K562 (cell line): Measurements from ENCODE around the gene FMO2. TPM values are rescaled to one million over a fixed set of nuclear protein-coding genes. Genes with fewer than 3 reads are reported as not detected.

Source experiments
- ATAC-seq: fragments of 200-7000 bp; cut with Tn5 transposase; 3 replicates; pipeline ENCODE4 v1.9.1; 2020; ENCODE audit warnings: moderate library complexity
- BruUV-seq: library from RNA; stranded (reverse); fragments of 400-500 nt; replicated peaks from 2 replicates; lab custom pipeline; 2021; lab: Mats Ljungman, UMichigan
- CTCF ChIA-PET: fragments of 300-600 bp; formaldehyde crosslinking; extraction: SDS; loops from one replicate; lab custom pipeline; 2021; ENCODE audit warnings: low intra/inter-chr PET ratio; lab: Yijun Ruan, JAX
- POLR2A ChIA-PET: fragments of 300-600, 350-650 bp; sonication (Branson Sonifier 250); formaldehyde crosslinking; extraction: SDS; loops from one replicate; lab custom pipeline; 2021; ENCODE audit warnings: antibody characterized with exemption, inconsistent platforms; lab: Yijun Ruan, JAX
- DNase-seq, 4 experiments: peaks; one replicate each; pipeline versions ENCODE4 v3.0.0 to v3.0.0-alpha.2; 2011 to 2018; ENCODE audit warnings: low spot score in 3 of 4, mixed read lengths in 3 of 4; ENCODE audit errors: extremely low read depth in 1 of 4
- FAIRE-seq: peaks from 2 replicates; lab custom pipeline; 2011; peaks lifted over from hg19 to GRCh38; lab: Jason Lieb, UNC
- H2AFZ ChIP-seq: 2 replicates; pipeline ENCODE4 v1.6.0; 2011; ENCODE audit warnings: low read depth, low read length, control low read depth, inconsistent platforms
- H3K27ac ChIP-seq: fragments of 200-600 bp; 3 replicates; pipeline ENCODE4 v1.8.0; 2011; ENCODE audit warnings: low read depth, mild to moderate bottlenecking, control low read depth, inconsistent platforms, low read length, moderate library complexity, mixed read lengths; ENCODE audit errors: extremely low read depth
- H3K27me3 ChIP-seq, 2 experiments: fragments of 300-600 bp in 1 of 2; 2 replicates in 1 of 2; 3 replicates in 1 of 2; pipeline versions ENCODE4 v1.6.0 to v1.8.0; 2011; ENCODE audit warnings: inconsistent platforms in 2 of 2, low read length in 2 of 2, mild to moderate bottlenecking in 1 of 2, mixed read lengths in 1 of 2, moderate library complexity in 1 of 2; ENCODE audit not compliant: control insufficient read depth in 2 of 2, insufficient read depth in 2 of 2
- H3K36me3 ChIP-seq: fragments of 300-600 bp; 3 replicates; pipeline ENCODE4 v1.8.0; 2011; ENCODE audit warnings: mild to moderate bottlenecking, low read length, inconsistent platforms; ENCODE audit not compliant: control insufficient read depth, insufficient read depth
- H3K4me1 ChIP-seq, 2 experiments: fragments of 200-600 bp in 1 of 2; replicated peaks in 1 of 2; 2 replicates in 1 of 2; 3 replicates in 1 of 2; pipeline versions ENCODE4 v1.5.1 to v1.8.0; 2011; ENCODE audit warnings: inconsistent platforms in 2 of 2, low read length in 2 of 2, mild to moderate bottlenecking in 1 of 2, mixed read lengths in 1 of 2, moderate library complexity in 1 of 2; ENCODE audit not compliant: control insufficient read depth in 2 of 2, insufficient read depth in 2 of 2
- H3K4me2 ChIP-seq: 2 replicates; pipeline ENCODE4 v1.6.1; 2011; ENCODE audit warnings: low read length, control low read depth, inconsistent platforms, mixed read lengths; ENCODE audit not compliant: insufficient read depth
- H3K4me3 ChIP-seq: fragments of 200-600 bp; sonication (generic), shearing (Covaris generic); 2 replicates; pipeline ENCODE4 v1.5.1; 2016; ENCODE audit warnings: control low read depth, inconsistent platforms
- H3K79me2 ChIP-seq: fragments of 200-600 bp; 3 replicates; pipeline ENCODE4 v1.8.0; 2011; ENCODE audit warnings: low read length, inconsistent platforms; ENCODE audit not compliant: control insufficient read depth, insufficient read depth
- H3K9ac ChIP-seq, 2 experiments: 2 replicates each; pipeline versions ENCODE4 v1.6.0 to v1.6.1; 2011; ENCODE audit warnings: low read depth in 2 of 2, low read length in 2 of 2, control low read depth in 1 of 2, inconsistent platforms in 1 of 2, mild to moderate bottlenecking in 1 of 2, mixed read lengths in 1 of 2; ENCODE audit not compliant: insufficient read depth in 1 of 2
- H3K9me1 ChIP-seq: one replicate; pipeline ENCODE4 v1.6.0; 2011; ENCODE audit warnings: inconsistent platforms, mild to moderate bottlenecking, low read length, moderate library complexity; ENCODE audit not compliant: control insufficient read depth, insufficient read depth
- H3K9me3 ChIP-seq: replicated peaks from 2 replicates; pipeline ENCODE4 v1.5.1; 2011; ENCODE audit warnings: low read depth, low read length, inconsistent platforms; ENCODE audit not compliant: control insufficient read depth, insufficient read depth
- H4K20me1 ChIP-seq: replicated peaks from 2 replicates; pipeline ENCODE4 v1.6.1; 2011; ENCODE audit warnings: low read length, inconsistent platforms, mixed read lengths; ENCODE audit not compliant: control insufficient read depth, insufficient read depth
- ARHGAP35 ChIP-seq: fragments of 450-650 bp; IDR thresholded peaks from 2 replicates; pipeline ENCODE4 v1.6.1; 2018; ENCODE audit not compliant: partially characterized antibody
- CHD4 ChIP-seq: fragments of 200-600 bp; sonication (generic); IDR thresholded peaks from 3 replicates; pipeline ENCODE4 v1.6.1; 2012; ENCODE audit warnings: low read depth, mild to moderate bottlenecking, mixed read lengths, low read length, inconsistent platforms; ENCODE audit not compliant: insufficient read depth, insufficient replicate concordance, poor library complexity, severe bottlenecking
- KAT2B ChIP-seq: IDR thresholded peaks from one replicate; pipeline ENCODE4 v1.6.1; 2012; ENCODE audit warnings: low read depth, mild to moderate bottlenecking, control low read depth, inconsistent platforms, low read length, moderate library complexity
- ZBTB33 ChIP-seq: sonication (generic); formaldehyde crosslinking; IDR thresholded peaks from 2 replicates; pipeline ENCODE4 v1.8.1; 2023; ENCODE audit warnings: mild to moderate bottlenecking, missing genetic modification reagents
- WGBS: fragments of 100-300 bp; shearing (Covaris generic); methylation state at CpG from one replicate; pipeline ENCODE4 v1.1.6; 2016; ENCODE audit warnings: low coverage, mixed read lengths; ENCODE audit not compliant: insufficient coverage; ENCODE audit errors: missing lambda C conversion rate; 5-methylcytosine and 5-hydroxymethylcytosine counted together
- in situ Hi-C: fragments of 300-500 bp; cut with MboI; formaldehyde crosslinking; loops from 4 replicates; pipeline ENCODE4 v1.15.0; 2018; ENCODE audit warnings: inconsistent platforms, mixed read lengths
- intact Hi-C: fragments of 100-400 bp; cut with micrococcal nuclease; formaldehyde crosslinking; loops from 2 replicates; pipeline ENCODE4 v1.14.2; 2022
- polyA plus RNA-seq, 8 experiments: library from polyadenylated mRNA; depleted of rRNA in 4 of 8; stranded (reverse) in 5 of 8; unstranded in 3 of 8; fragments of >200 nt; fragmentation: Nextera tagmentation in 2 of 8; fragmentation: Illumina TruSeq in 1 of 8; extraction: Ambion mirVana in 2 of 8; extraction: Trizol in 1 of 8; gene quantifications; 2 replicates each; pipeline versions ENCODE4 v1.2.1 to v1.2.3, GENCODE V29; 2011 to 2014; ENCODE audit warnings: inconsistent platforms in 1 of 8, missing spikeins in 1 of 8
- total RNA-seq, 7 experiments: library from RNA; depleted of rRNA in 6 of 7; stranded (reverse); fragments of >200 nt in 6 of 7; fragmentation: Illumina TruSeq in 2 of 7; extraction: Trizol in 2 of 7; gene quantifications; 2 replicates each; pipeline versions ENCODE4 v1.2.1 to v1.2.3, GENCODE V29; 2011 to 2021; ENCODE audit warnings: low replicate concordance in 1 of 7
- TF ChIP-seq, protein P1 (sequence below): fragments of 250-450 bp; sonication (Bioruptor Pico); IDR thresholded peaks from 2 replicates; pipeline ENCODE4 v1.4.0; 2020; ENCODE audit warnings: mild to moderate bottlenecking
- TF ChIP-seq, protein P2 (sequence below): fragments of 450-650 bp; IDR thresholded peaks from 2 replicates; pipeline ENCODE4 v1.6.1; 2016; ENCODE audit warnings: mild to moderate bottlenecking, moderate library complexity

The FMO2 gene
- total and polyA plus RNA-seq, 9 of the 15 experiments (the other 6 are each of a cell fraction or from before 2014, with no cell fraction given) = not detected

DNA sequence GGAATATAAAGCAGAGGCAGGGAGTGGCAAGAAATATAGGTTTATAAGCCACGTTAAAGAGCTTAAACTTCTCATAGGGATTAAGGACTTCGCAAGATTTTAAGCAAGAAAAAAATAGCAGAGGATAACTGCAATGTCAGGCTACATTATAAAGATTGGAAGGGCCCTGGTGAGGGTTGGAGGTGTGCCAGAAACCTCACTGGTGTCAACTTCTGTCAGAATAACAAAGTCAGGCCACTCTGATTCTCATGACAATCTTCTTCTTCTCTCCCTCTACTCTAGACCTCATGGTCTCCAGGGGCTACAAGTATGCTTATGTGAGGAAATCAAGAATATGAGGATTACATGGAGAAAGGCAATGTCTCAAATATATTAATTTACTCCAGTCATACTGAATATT is 32.6 kb upstream of the FMO2 start:
- 0% methylated on average over 2 of the region's 2 CpGs for WGBS
- Histone ChIP-seq H3K27me3 (no peaks in the 10 kb centered on the region), H3K4me1 (no peaks in the 10 kb centered on the region), H3K4me2 (no peak overlapping the region), H3K9me1 (no peaks in the 10 kb centered on the region), H3K27ac (no peak overlapping the region), H4K20me1 (no peaks in the 10 kb centered on the region), H3K36me3 (no peaks in the 10 kb centered on the region), H3K9ac (no peak overlapping the region), H3K79me2 (no peaks in the 10 kb centered on the region), H3K4me3 (no peak overlapping the region), H2AFZ (no peak overlapping the region), H3K9me3 (no peaks in the 10 kb centered on the region; the same call in 1 of the 2 replicates)
- ChIA-PET CTCF (no interaction called here), POLR2A (no interaction called here)
- BruUV-seq = no TSS peak
- DNase-seq (no peak), ATAC-seq (no peak), FAIRE-seq (no peak)
- in situ Hi-C loops = no loop called here
- intact Hi-C loops = no loop called here
- TF ChIP-seq, protein P1, sequence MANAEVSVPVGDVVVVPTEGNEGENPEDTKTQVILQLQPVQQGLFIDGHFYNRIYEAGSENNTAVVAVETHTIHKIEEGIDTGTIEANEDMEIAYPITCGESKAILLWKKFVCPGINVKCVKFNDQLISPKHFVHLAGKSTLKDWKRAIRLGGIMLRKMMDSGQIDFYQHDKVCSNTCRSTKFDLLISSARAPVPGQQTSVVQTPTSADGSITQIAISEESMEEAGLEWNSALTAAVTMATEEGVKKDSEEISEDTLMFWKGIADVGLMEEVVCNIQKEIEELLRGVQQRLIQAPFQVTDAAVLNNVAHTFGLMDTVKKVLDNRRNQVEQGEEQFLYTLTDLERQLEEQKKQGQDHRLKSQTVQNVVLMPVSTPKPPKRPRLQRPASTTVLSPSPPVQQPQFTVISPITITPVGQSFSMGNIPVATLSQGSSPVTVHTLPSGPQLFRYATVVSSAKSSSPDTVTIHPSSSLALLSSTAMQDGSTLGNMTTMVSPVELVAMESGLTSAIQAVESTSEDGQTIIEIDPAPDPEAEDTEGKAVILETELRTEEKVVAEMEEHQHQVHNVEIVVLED (CRISPR knock-in tag) = no peak
- TF ChIP-seq CHD4 (no peak), ZBTB33 (CRISPR knock-in tag) (no peak), ARHGAP35 (no peak), KAT2B (no peak)
- TF ChIP-seq, protein P2, sequence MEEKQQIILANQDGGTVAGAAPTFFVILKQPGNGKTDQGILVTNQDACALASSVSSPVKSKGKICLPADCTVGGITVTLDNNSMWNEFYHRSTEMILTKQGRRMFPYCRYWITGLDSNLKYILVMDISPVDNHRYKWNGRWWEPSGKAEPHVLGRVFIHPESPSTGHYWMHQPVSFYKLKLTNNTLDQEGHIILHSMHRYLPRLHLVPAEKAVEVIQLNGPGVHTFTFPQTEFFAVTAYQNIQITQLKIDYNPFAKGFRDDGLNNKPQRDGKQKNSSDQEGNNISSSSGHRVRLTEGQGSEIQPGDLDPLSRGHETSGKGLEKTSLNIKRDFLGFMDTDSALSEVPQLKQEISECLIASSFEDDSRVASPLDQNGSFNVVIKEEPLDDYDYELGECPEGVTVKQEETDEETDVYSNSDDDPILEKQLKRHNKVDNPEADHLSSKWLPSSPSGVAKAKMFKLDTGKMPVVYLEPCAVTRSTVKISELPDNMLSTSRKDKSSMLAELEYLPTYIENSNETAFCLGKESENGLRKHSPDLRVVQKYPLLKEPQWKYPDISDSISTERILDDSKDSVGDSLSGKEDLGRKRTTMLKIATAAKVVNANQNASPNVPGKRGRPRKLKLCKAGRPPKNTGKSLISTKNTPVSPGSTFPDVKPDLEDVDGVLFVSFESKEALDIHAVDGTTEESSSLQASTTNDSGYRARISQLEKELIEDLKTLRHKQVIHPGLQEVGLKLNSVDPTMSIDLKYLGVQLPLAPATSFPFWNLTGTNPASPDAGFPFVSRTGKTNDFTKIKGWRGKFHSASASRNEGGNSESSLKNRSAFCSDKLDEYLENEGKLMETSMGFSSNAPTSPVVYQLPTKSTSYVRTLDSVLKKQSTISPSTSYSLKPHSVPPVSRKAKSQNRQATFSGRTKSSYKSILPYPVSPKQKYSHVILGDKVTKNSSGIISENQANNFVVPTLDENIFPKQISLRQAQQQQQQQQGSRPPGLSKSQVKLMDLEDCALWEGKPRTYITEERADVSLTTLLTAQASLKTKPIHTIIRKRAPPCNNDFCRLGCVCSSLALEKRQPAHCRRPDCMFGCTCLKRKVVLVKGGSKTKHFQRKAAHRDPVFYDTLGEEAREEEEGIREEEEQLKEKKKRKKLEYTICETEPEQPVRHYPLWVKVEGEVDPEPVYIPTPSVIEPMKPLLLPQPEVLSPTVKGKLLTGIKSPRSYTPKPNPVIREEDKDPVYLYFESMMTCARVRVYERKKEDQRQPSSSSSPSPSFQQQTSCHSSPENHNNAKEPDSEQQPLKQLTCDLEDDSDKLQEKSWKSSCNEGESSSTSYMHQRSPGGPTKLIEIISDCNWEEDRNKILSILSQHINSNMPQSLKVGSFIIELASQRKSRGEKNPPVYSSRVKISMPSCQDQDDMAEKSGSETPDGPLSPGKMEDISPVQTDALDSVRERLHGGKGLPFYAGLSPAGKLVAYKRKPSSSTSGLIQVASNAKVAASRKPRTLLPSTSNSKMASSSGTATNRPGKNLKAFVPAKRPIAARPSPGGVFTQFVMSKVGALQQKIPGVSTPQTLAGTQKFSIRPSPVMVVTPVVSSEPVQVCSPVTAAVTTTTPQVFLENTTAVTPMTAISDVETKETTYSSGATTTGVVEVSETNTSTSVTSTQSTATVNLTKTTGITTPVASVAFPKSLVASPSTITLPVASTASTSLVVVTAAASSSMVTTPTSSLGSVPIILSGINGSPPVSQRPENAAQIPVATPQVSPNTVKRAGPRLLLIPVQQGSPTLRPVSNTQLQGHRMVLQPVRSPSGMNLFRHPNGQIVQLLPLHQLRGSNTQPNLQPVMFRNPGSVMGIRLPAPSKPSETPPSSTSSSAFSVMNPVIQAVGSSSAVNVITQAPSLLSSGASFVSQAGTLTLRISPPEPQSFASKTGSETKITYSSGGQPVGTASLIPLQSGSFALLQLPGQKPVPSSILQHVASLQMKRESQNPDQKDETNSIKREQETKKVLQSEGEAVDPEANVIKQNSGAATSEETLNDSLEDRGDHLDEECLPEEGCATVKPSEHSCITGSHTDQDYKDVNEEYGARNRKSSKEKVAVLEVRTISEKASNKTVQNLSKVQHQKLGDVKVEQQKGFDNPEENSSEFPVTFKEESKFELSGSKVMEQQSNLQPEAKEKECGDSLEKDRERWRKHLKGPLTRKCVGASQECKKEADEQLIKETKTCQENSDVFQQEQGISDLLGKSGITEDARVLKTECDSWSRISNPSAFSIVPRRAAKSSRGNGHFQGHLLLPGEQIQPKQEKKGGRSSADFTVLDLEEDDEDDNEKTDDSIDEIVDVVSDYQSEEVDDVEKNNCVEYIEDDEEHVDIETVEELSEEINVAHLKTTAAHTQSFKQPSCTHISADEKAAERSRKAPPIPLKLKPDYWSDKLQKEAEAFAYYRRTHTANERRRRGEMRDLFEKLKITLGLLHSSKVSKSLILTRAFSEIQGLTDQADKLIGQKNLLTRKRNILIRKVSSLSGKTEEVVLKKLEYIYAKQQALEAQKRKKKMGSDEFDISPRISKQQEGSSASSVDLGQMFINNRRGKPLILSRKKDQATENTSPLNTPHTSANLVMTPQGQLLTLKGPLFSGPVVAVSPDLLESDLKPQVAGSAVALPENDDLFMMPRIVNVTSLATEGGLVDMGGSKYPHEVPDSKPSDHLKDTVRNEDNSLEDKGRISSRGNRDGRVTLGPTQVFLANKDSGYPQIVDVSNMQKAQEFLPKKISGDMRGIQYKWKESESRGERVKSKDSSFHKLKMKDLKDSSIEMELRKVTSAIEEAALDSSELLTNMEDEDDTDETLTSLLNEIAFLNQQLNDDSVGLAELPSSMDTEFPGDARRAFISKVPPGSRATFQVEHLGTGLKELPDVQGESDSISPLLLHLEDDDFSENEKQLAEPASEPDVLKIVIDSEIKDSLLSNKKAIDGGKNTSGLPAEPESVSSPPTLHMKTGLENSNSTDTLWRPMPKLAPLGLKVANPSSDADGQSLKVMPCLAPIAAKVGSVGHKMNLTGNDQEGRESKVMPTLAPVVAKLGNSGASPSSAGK = no peak
